ENCODE measurements around the gene PITX2.

Gene PITX2

DNA sequence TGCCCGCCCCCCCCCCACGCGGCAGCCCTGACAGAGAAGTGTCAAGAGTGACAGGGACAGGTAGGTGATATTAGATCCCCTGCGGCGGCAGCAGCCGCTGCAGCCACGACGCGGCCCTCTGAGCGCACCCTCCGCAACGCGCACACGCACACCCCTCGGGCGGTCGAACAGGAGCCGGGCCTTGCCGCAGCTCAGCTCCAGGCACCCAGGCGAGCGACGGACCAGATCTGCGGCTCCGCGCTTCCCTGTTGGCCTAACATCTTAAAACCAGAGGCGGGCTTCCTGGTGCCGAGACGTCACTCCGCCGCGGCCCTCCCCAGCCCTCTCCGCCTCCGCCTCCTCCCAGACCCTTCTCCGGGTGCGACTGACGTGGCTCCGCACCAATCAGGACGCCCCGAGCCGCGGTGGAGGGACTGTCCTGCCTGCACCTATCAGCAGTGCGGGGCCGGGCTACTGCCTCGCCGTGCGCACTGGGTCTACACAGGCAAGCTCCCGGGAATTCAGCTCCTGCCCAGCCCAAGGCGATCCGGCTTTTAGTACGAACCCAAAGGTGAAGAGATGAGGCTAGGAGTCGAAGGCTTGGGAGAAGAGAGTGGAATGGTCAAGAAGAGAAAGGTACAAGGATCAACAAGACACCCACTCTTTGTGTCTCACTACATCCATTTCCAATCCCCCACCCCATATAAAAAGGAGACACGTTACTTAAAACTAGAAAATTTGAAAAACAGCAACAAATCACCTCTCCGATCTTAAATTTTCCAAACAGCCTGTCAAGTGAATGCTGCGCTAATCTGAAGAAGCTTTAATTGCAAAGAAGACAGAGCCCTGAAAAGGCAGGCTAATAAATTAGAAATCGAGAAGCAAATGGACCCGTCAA, at the start of gene PITX2:
TSS of gene PITX2 (minus strand) at position 237 of the 877 bp plus-strand sequence. CDS start 617 bp downstream, outside the sequence.
- ATAC-seq (ENCODE audit: low read depth): no peak
- peak within 1 kb of the TSS; percentile 8 for H3K27ac Mint-ChIP-seq
- peaks cover 2% of the 10 kb centered on the region for H3K36me3 Mint-ChIP-seq
- peak within 1 kb of the TSS; percentile 39 for H3K4me3 Mint-ChIP-seq
- H3K27me3 Mint-ChIP-seq: peaks cover 37% of the 10 kb centered on the region
- peaks cover 2% of the 10 kb centered on the region for H3K9me3 Mint-ChIP-seq
- no peak for DNase-seq (ENCODE audit: low spot score in 2 of 2)
- H3K4me1 Mint-ChIP-seq: peaks cover 9% of the 10 kb centered on the region

DNA sequence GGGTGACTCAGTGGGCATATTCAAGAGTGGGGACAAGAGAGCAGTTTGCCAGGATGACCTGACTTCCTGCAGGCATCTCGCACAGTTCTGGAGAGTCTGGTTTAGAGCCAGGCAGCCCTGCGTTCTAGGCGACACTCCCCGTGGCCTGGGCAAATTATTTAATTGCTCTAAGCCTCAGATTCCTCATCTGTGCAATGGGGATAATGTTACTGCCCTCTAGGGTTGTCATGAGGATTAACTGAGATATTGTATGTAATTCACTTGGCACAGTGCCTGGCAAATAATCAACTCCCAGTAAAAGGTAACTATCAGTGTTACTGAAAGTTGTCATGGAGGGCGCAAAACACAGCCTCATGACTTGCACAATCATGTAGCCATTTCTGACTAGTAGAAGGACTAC, 48.8 kb upstream of the PITX2 start:
- no peak overlapping the region for H3K4me3 Mint-ChIP-seq
- no peak overlapping the region for H3K27ac Mint-ChIP-seq
- H3K36me3 Mint-ChIP-seq: no peaks in the 10 kb centered on the region
- ATAC-seq (ENCODE audit: low read depth): no peak
- H3K9me3 Mint-ChIP-seq: no peaks in the 10 kb centered on the region
- no peaks in the 10 kb centered on the region for H3K27me3 Mint-ChIP-seq
- no peaks in the 10 kb centered on the region for H3K4me1 Mint-ChIP-seq
- no peak for DNase-seq (ENCODE audit: low spot score in 2 of 2)

DNA sequence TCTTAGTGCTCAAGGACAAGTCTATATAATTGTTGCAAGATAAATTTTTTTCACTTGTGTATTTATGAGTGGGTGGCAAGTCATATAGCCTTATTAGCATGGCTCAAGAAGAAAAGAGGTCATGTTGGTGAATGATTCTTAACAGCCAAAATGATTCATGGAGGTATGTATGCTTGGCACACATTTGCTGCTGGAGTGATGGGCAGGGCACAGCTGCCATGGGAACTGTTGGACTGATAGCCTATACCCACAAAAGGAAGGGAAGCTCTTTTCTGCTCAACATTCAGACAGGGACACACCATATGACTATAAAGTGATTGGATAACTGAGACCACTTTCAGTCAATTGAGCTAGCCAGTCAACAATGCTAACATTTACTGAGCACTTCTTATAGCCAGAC, 46.8 kb upstream of the PITX2 start:
- H3K4me1 Mint-ChIP-seq: no peaks in the 10 kb centered on the region

DNA sequence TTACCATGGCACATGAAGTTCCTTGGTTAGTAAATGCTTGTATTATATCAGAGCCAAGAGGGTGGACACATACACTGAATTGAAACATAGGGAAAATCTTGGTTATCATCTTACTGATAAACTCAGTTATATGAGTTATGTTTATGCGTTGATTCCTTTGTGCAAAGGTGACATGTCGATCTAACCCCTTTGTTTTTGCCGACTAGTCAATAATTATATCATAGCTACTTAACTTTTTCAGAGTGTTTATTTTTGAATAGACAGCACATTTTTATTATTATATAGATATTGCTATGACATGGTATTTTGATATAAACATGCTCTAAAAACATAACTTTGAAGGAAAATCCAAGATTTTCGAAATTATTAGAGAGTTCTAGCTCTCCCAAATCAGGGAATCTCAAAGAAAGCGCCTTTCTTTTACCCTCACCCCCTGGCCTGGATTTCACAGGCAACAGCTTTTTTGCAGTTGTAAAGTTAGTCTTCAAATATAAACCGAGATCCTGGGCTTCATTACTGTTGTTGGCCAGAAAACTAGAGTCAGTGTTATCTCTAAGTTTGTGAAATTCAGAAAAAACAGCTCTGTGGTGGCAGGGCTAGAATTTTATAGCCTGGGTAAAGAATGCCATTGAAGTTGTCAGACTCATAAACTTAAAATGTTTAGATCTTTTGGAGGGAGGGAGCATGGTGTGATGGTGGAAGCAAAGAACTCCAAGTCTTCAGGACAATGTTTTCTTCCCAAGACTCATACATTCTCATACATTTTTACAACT, 45.8 kb upstream of the PITX2 start:
- Mint-ChIP-seq H3K27ac (no peak overlapping the region), H3K36me3 (no peaks in the 10 kb centered on the region), H3K27me3 (peaks cover 2% of the 10 kb centered on the region), H3K4me1 (no peaks in the 10 kb centered on the region), H3K9me3 (no peaks in the 10 kb centered on the region), H3K4me3 (no peak overlapping the region)
- ATAC-seq (ENCODE audit: low read depth) (no peak), DNase-seq (ENCODE audit: low spot score in 2 of 2) (no peak)

More for the DNA sequence above, 46.8 kb upstream of the PITX2 start:
- no peak overlapping the region for H3K27ac Mint-ChIP-seq
- no peak for ATAC-seq (ENCODE audit: low read depth)
- no peak overlapping the region for H3K4me3 Mint-ChIP-seq
- H3K9me3 Mint-ChIP-seq: no peaks in the 10 kb centered on the region
- H3K27me3 Mint-ChIP-seq: no peaks in the 10 kb centered on the region
- no peak for DNase-seq (ENCODE audit: low spot score in 2 of 2)
- no peaks in the 10 kb centered on the region for H3K36me3 Mint-ChIP-seq

DNA sequence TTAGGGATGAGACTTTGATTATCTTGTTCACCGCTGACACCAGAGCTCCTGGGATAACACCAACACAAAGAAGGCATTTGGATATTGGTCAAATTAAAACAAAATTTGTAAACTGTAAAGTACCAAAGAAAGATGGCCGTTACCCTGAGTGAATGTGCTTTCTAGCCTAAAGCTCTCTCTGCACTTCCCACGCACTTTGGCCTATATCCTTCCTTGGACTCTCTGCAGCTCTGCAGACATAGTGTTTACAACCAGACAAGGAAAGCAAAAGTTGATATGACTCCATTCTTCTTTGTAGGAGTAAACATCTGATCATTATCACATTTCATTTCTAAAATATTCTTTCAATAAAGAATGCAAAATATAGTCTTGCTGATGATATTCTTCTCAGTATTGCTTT, 44.8 kb upstream of the PITX2 start:
- Mint-ChIP-seq H3K27ac (no peak overlapping the region), H3K4me3 (no peak overlapping the region), H3K27me3 (peaks cover 2% of the 10 kb centered on the region), H3K4me1 (no peaks in the 10 kb centered on the region), H3K9me3 (no peaks in the 10 kb centered on the region), H3K36me3 (no peaks in the 10 kb centered on the region)
- DNase-seq (ENCODE audit: low spot score in 2 of 2) (no peak), ATAC-seq (ENCODE audit: low read depth) (no peak)

DNA sequence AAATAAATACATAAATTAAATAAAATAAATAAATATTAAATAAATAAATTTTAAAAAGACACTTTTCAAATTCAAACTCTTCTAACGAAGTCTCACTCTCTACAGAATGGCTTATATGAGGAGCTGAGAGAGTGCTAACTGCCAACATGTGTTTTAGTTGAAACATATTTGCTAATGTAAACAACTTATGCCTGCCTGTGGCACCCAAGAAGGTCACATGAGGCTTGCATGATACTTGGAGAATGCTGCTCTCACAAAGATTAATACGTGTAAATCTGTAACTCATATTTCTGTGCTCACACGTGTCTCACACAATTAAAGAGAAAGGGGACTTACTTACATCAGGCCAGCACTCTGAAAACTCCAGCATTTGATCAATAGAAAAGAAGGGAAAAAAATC, 43.2 kb upstream of the PITX2 start:
- H3K27me3 Mint-ChIP-seq: peaks cover 7% of the 10 kb centered on the region
- H3K9me3 Mint-ChIP-seq: no peaks in the 10 kb centered on the region
- DNase-seq (ENCODE audit: low spot score in 2 of 2) (no peak), ATAC-seq (ENCODE audit: low read depth) (no peak)
- H3K27ac Mint-ChIP-seq: no peak overlapping the region
- no peaks in the 10 kb centered on the region for H3K4me1 Mint-ChIP-seq
- H3K4me3 Mint-ChIP-seq: no peak overlapping the region
- no peaks in the 10 kb centered on the region for H3K36me3 Mint-ChIP-seq

DNA sequence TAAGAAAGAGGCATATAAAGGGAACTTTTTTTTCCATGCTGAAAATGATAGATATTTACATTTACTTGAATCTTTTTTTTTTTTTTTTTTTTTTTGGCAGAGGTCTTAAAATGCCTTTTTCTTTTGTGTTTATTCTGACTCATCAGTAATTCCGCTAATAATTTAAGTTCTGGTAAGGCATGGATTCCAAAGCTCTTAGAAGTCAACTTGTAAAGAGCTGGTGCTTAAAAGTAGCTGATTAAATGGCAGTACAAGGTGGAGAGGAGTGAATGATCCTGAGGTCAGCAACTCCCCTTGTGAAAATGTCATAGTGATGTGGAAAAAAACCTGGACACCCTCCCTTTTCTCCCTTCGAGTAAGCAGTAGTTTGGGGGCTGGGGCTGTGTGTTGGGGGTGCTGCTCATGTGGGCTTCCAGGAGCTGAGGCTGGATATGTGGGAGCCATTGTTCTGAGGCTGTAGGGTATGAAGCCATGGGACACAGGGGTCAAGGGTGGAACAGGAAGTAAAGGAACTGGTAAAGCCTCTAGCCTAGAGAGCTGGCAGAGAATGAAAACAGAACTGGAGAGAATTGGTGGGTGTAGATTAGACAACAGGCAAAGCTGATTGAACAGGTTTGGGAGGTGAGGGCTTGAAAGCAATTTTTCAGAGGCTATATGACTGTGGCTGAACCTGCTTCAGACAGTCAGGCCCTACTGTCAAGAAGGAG, 41.0 kb upstream of the PITX2 start:
- Mint-ChIP-seq H3K4me1 (no peaks in the 10 kb centered on the region), H3K27me3 (peaks cover 7% of the 10 kb centered on the region), H3K9me3 (peaks cover under 1% of the 10 kb centered on the region), H3K36me3 (no peaks in the 10 kb centered on the region), H3K27ac (no peak overlapping the region), H3K4me3 (no peak overlapping the region)
- DNase-seq (ENCODE audit: low spot score in 2 of 2) (no peak), ATAC-seq (ENCODE audit: low read depth) (no peak)

DNA sequence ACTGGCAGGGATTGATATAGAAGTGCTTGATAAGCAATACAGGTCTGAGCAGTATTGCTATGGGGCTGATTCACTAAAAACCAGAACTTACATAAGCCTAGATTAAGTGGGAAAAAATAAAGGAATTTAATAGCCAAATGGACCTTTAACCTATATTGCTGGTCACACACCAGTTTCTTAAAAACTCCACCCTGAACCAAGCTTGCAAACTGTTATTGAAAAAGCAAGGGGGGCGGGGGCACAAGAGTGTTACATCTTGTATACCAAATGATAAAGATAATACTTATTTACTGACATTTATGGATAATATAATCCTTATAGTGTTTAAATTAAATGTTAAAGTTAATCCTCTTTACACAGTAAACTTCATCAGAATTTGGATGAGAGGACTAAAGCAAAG, 40.3 kb upstream of the PITX2 start:
- Mint-ChIP-seq H3K27me3 (peaks cover 7% of the 10 kb centered on the region), H3K4me1 (no peaks in the 10 kb centered on the region), H3K27ac (no peak overlapping the region), H3K9me3 (peaks cover 2% of the 10 kb centered on the region), H3K36me3 (no peaks in the 10 kb centered on the region), H3K4me3 (no peak overlapping the region)
- ATAC-seq (ENCODE audit: low read depth) (no peak), DNase-seq (ENCODE audit: low spot score in 2 of 2) (no peak)

DNA sequence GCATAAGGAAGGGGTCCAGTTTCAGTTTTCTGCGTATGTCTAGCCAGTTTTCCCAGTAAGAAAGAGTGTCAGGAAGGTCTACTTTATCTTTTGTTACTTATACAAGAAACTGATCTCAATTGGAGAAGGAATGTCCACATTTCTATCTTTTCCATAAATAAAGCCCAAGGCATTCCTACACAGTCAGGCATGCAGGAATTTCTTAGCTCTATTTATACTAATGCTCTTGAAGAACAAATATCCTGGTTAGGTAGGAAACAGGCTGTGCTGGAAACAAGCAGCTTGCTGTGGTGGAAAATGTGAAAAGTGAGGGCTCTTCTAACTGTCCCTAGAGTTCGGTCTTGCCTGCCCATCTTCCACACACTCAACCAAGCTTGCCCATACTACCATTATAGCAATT, 37.9 kb upstream of the PITX2 start:
- no peaks in the 10 kb centered on the region for H3K4me1 Mint-ChIP-seq
- no peaks in the 10 kb centered on the region for H3K36me3 Mint-ChIP-seq
- H3K9me3 Mint-ChIP-seq: peaks cover 2% of the 10 kb centered on the region
- H3K27me3 Mint-ChIP-seq: peaks cover 7% of the 10 kb centered on the region
- H3K27ac Mint-ChIP-seq: no peak overlapping the region
- no peak for DNase-seq (ENCODE audit: low spot score in 2 of 2)
- no peak for ATAC-seq (ENCODE audit: low read depth)
- no peak overlapping the region for H3K4me3 Mint-ChIP-seq

DNA sequence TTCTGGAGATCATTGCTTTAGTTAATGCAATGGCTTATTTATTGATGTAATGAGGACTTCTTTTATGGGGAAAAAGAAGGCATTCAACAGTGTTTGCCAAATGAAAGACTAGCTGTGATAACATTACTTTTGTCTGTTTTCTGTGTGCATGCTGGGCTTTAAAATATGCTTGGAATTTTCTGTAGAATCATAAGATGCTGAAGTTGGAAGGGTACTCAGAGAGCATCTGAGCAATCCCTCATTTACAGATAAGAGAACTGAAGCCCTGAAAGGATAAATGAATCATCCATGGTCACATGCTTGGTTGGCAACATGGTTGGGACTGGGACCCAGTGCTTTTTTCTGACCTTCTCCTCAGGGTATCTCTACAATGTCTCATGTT, 31.4 kb upstream of the PITX2 start:
- H3K36me3 Mint-ChIP-seq: no peaks in the 10 kb centered on the region
- H3K27ac Mint-ChIP-seq: no peak overlapping the region
- H3K27me3 Mint-ChIP-seq: peaks cover 2% of the 10 kb centered on the region
- no peak for ATAC-seq (ENCODE audit: low read depth)
- H3K4me3 Mint-ChIP-seq: no peak overlapping the region
- peaks cover 2% of the 10 kb centered on the region for H3K9me3 Mint-ChIP-seq
- H3K4me1 Mint-ChIP-seq: no peaks in the 10 kb centered on the region
- DNase-seq (ENCODE audit: low spot score in 2 of 2): no peak

DNA sequence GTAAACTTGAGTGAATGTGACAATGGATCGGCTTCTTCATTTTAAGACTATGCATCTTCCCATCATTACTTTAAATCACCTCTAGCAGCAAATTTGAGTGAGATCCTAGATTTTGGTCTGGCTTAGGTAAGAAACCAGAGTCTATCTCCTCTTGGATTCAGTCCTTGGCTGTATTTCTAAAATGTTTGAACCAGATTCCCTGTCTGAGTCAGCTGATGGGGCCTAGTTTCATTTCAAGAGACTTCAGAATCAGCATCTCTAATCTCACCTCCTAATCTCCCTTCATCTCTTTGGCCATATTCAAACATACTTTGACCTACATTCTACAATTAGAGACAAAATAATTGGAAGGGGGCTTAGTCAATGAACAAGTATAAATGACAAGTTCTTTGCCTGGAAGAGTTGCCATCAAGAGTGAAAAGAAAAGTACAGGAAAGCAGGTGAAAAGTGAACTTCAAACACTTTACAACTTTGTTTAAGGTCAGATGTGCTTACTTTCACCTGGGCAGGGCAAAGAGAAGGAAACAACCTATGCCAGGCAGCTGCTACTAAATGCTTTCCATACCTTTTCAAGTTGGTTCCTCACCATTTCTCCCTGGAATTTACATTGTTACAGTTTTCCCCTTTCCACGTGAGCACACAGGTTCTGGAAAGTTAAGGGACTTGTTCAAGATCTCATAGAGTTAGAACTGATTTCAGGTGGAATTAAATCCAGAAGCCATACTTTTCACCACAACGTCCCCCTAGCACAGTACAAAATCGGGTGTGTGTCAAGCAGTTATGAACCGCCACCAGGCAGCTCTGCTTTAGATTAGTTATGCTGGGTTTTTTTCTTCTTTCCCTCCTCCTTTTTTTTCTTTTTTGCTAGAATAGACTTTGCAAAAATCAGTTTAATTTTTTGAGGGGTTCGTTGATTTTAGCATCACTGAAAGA, 30.7 kb upstream of the PITX2 start:
- Mint-ChIP-seq H3K27me3 (peaks cover 2% of the 10 kb centered on the region), H3K27ac (no peak overlapping the region), H3K4me3 (no peak overlapping the region), H3K36me3 (no peaks in the 10 kb centered on the region), H3K4me1 (no peaks in the 10 kb centered on the region), H3K9me3 (no peaks in the 10 kb centered on the region)
- ATAC-seq (ENCODE audit: low read depth) (no peak), DNase-seq (ENCODE audit: low spot score in 2 of 2) (no peak)

DNA sequence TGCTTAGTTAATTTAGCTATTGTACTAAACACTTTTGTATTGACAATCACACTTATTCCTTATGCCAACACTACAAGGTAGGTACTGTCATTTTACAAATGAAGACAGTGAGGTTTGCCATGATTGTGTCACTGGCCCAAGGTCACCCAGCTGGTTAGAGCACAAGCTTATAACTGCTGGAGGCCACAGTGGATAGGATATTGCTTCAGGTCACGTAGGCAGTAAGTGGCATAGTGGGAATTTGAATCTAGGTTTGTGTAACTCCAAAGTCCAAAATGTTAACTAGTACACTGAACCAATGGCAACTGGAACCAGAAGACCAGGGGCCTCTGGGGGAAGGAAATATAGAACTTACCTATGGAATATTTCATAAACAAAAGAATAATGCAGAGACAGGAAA, 21.1 kb upstream of the PITX2 start:
- DNase-seq (ENCODE audit: low spot score in 2 of 2): no peak
- Mint-ChIP-seq H3K36me3 (no peaks in the 10 kb centered on the region), H3K27me3 (peaks cover 20% of the 10 kb centered on the region), H3K27ac (no peak overlapping the region), H3K4me1 (no peaks in the 10 kb centered on the region), H3K9me3 (no peaks in the 10 kb centered on the region), H3K4me3 (no peak overlapping the region)
- no peak for ATAC-seq (ENCODE audit: low read depth)

DNA sequence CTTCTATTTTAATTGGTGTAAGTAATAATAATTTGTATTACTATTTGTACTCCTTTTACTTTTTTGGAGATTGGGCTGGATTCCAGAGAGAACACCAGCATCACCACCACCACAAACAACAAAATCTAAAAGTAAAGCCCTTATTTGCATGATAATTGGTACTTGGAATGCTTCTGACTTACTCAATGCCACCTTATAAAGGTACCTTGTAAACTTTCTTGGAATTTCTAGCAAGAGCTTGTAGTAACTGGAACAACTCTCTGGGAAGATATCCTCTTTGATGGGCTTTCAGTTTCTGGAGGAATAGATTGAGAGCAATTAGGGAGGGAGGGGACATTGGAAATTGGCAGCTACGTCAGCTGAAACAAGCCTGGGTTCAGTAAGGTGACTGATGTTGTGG, 20.2 kb upstream of the PITX2 start:
- Mint-ChIP-seq H3K27me3 (peaks cover 23% of the 10 kb centered on the region), H3K4me3 (no peak overlapping the region), H3K4me1 (no peaks in the 10 kb centered on the region), H3K36me3 (no peaks in the 10 kb centered on the region), H3K27ac (no peak overlapping the region), H3K9me3 (no peaks in the 10 kb centered on the region)
- ATAC-seq (ENCODE audit: low read depth): no peak
- DNase-seq (ENCODE audit: low spot score in 2 of 2): no peak

Data from memory B cell (primary cell).